ENCODE results near the gene IMPDH2.

IMPDH2 gene

GRCh38 chr3:49005998-49006397 is 23.2 kb downstream of the IMPDH2 start:
- no peaks in the 10 kb centered on the region for H3K9me3 Mint-ChIP-seq
- DNase-seq = no peak
- no peaks in the 10 kb centered on the region for H3K27me3 Mint-ChIP-seq
- no peak for ATAC-seq (replicated peaks)
- H3K4me1 Mint-ChIP-seq = peaks cover 22 to 35% of the 10 kb centered on the region in 2 donors
- H3K27ac Mint-ChIP-seq = peak overlapping the region; percentile 100
- peaks cover 24 to 28% of the 10 kb centered on the region in 2 donors for H3K36me3 Mint-ChIP-seq
- peak overlapping the region; percentile 98 for H3K4me3 Mint-ChIP-seq

- ATAC-seq (replicated peaks) (no peak), DNase-seq (no peak)
- no peaks in the 10 kb centered on the region for H3K27me3 Mint-ChIP-seq
- no peaks in the 10 kb centered on the region for H3K9me3 Mint-ChIP-seq
- H3K4me3 Mint-ChIP-seq = no peak overlapping the region
- no peak overlapping the region for H3K27ac Mint-ChIP-seq
- peaks cover 24 to 27% of the 10 kb centered on the region in 2 donors for H3K36me3 Mint-ChIP-seq
- peaks cover 22 to 35% of the 10 kb centered on the region in 2 donors for H3K4me1 Mint-ChIP-seq
Measured at GRCh38 chr3:49005303-49005680, 23.9 kb downstream of the IMPDH2 start.

GRCh38 chr3:49004352-49005302 is 24.6 kb downstream of the IMPDH2 start:
- no peak overlapping the region for H3K4me3 Mint-ChIP-seq

GRCh38 chr3:49001155-49001554 is 28.0 kb downstream of the IMPDH2 start:
- Mint-ChIP-seq H3K9me3 (no peaks in the 10 kb centered on the region), H3K36me3 (peaks cover 7 to 8% of the 10 kb centered on the region in 2 donors), H3K27ac (no peak overlapping the region), H3K27me3 (no peaks in the 10 kb centered on the region), H3K4me1 (peaks cover 1 to 3% of the 10 kb centered on the region in 2 donors), H3K4me3 (no peak overlapping the region)
- no peak for DNase-seq
- ATAC-seq (replicated peaks) = peak in 1 of 2 donors; percentile 35

More at GRCh38 chr3:49004352-49005302, 24.6 kb downstream of the IMPDH2 start:
- no peak for ATAC-seq (replicated peaks)
- no peaks in the 10 kb centered on the region for H3K9me3 Mint-ChIP-seq
- no peak overlapping the region for H3K27ac Mint-ChIP-seq
- DNase-seq = no peak
- H3K27me3 Mint-ChIP-seq = no peaks in the 10 kb centered on the region
- H3K4me1 Mint-ChIP-seq = peaks cover 24 to 33% of the 10 kb centered on the region in 2 donors
- peaks cover 23 to 24% of the 10 kb centered on the region in 2 donors for H3K36me3 Mint-ChIP-seq

GRCh38 chr3:48999085-48999858 is 29.9 kb downstream of the IMPDH2 start:
- Mint-ChIP-seq H3K9me3 (no peaks in the 10 kb centered on the region), H3K36me3 (peaks cover 16 to 21% of the 10 kb centered on the region in 2 donors), H3K27ac (no peak overlapping the region), H3K4me3 (no peak overlapping the region), H3K27me3 (no peaks in the 10 kb centered on the region), H3K4me1 (peaks cover 5 to 8% of the 10 kb centered on the region in 2 donors)
- no peak for DNase-seq
- no peak for ATAC-seq (replicated peaks)

- no peaks in the 10 kb centered on the region for H3K9me3 Mint-ChIP-seq
- DNase-seq (no peak), ATAC-seq (replicated peaks) (no peak)
- peak overlapping the region; percentile 62 for H3K27ac Mint-ChIP-seq
- no peak overlapping the region for H3K4me3 Mint-ChIP-seq
- H3K27me3 Mint-ChIP-seq = no peaks in the 10 kb centered on the region
- peaks cover 20 to 21% of the 10 kb centered on the region in 2 donors for H3K36me3 Mint-ChIP-seq
- H3K4me1 Mint-ChIP-seq = peaks cover 7 to 15% of the 10 kb centered on the region in 2 donors
Measured at GRCh38 chr3:48997714-48998637, 31.2 kb downstream of the IMPDH2 start.

GRCh38 chr3:48997102-48997635 is 32.0 kb downstream of the IMPDH2 start:
- Mint-ChIP-seq H3K27me3 (no peaks in the 10 kb centered on the region), H3K9me3 (no peaks in the 10 kb centered on the region), H3K4me1 (peaks cover 7 to 15% of the 10 kb centered on the region in 2 donors), H3K27ac (peak overlapping the region; percentile 11), H3K36me3 (peaks cover 18 to 19% of the 10 kb centered on the region in 2 donors), H3K4me3 (no peak overlapping the region)
- no peak for ATAC-seq (replicated peaks)
- no peak for DNase-seq

- Mint-ChIP-seq H3K4me3 (no peak overlapping the region), H3K27me3 (no peaks in the 10 kb centered on the region), H3K36me3 (peaks cover 16 to 17% of the 10 kb centered on the region in 2 donors), H3K4me1 (peaks cover 10 to 20% of the 10 kb centered on the region in 2 donors), H3K27ac (no peak overlapping the region), H3K9me3 (no peaks in the 10 kb centered on the region)
- DNase-seq (no peak), ATAC-seq (replicated peaks) (no peak)
Measured at GRCh38 chr3:48996640-48997039, 32.6 kb downstream of the IMPDH2 start.

- Mint-ChIP-seq H3K36me3 (peaks cover 16 to 20% of the 10 kb centered on the region in 2 donors), H3K27ac (peak overlapping the region; percentile 15), H3K4me1 (peaks cover 21 to 42% of the 10 kb centered on the region in 2 donors), H3K9me3 (no peaks in the 10 kb centered on the region), H3K4me3 (no peak overlapping the region), H3K27me3 (no peaks in the 10 kb centered on the region)
- DNase-seq = no peak
- ATAC-seq (replicated peaks) = no peak
Measured at GRCh38 chr3:48993834-48994233, 35.4 kb downstream of the IMPDH2 start.

- Mint-ChIP-seq H3K27ac (peak overlapping the region; percentile 56), H3K4me1 (peaks cover 23 to 51% of the 10 kb centered on the region in 2 donors)
Measured at GRCh38 chr3:48991851-48992545, 37.2 kb downstream of the IMPDH2 start.

GRCh38 chr3:48990636-48991469 is 38.3 kb downstream of the IMPDH2 start:
- no peaks in the 10 kb centered on the region for H3K9me3 Mint-ChIP-seq
- peak; percentile 20 to 35 for ATAC-seq (replicated peaks)
- no peaks in the 10 kb centered on the region for H3K27me3 Mint-ChIP-seq
- DNase-seq = no peak
- peaks cover 20 to 25% of the 10 kb centered on the region in 2 donors for H3K36me3 Mint-ChIP-seq
- H3K4me1 Mint-ChIP-seq = peaks cover 26 to 51% of the 10 kb centered on the region in 2 donors
- H3K27ac Mint-ChIP-seq = peak overlapping the region; percentile 93
- peak overlapping the region; percentile 90 to 91 for H3K4me3 Mint-ChIP-seq

More at GRCh38 chr3:48991851-48992545, 37.2 kb downstream of the IMPDH2 start:
- Mint-ChIP-seq H3K36me3 (peaks cover 18 to 19% of the 10 kb centered on the region in 2 donors), H3K9me3 (no peaks in the 10 kb centered on the region), H3K4me3 (peak overlapping the region in 1 of 2 donors; percentile 48), H3K27me3 (no peaks in the 10 kb centered on the region)
- ATAC-seq (replicated peaks) (no peak), DNase-seq (no peak)
